ENCODE measurements around the gene GAB1.

DNA sequence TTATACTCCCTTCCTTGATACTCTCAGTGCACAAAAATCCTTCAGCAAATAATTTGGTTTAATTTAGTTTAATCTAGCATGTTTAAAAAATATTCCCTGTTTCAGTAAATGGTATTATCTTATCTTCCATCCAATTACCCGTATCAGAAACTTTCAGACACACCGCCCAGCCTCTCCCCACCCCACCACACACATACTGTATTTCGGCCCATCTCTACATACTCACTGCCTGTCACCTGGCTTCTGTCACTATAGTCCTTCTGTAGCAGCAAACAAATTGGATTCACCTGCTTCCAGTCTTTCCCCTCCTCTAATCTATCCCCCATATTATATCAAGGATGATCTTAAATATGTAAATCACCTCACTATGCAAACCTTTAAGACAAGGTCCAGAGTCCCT, 24.8 kb upstream of the GAB1 start:
- TF ChIP-seq CTCF (IDR thresholded peaks at IDR 0.05; ENCODE audit: low read length): no peak
- no peak for TF ChIP-seq EZH2 (IDR thresholded peaks at IDR 0.05; ENCODE audit: borderline replicate concordance, low read length)
